ENCODE measurements around the gene FKBP9.

FKBP9 gene

DNA sequence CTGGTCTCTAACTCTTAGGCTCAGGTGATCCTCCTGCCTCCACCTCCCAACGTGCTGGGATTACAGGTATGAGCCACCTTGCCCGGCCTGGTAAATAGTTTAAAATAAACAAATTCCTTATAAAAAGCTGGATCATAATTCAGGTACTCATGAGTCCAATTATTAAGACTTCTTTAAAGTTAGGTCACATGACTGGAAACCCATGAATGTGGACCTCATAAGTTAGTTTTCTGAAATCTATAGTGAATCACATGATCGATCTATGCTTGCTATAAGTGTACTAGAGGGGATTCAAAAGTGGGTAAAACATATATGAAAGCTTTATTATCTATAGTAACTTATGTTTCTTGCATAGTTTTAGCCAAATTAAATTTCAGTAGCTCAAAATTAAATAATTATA is 91.0 kb downstream of the FKBP9 start:
- H3K36me3 Mint-ChIP-seq (ENCODE audit: low read depth) = no peaks in the 10 kb centered on the region
- H3K4me1 Mint-ChIP-seq (ENCODE audit: low read depth) = peaks cover 33% of the 10 kb centered on the region
- H3K27ac Mint-ChIP-seq = no peak overlapping the region
- H3K4me3 Mint-ChIP-seq = no peak overlapping the region
- no peaks in the 10 kb centered on the region for H3K9me3 Mint-ChIP-seq
- H3K27me3 Mint-ChIP-seq = no peaks in the 10 kb centered on the region
- intact Hi-C loops (cut with micrococcal nuclease) = no loop called here

- H3K4me1 Mint-ChIP-seq (ENCODE audit: low read depth) = peaks cover 29% of the 10 kb centered on the region
- H3K27me3 Mint-ChIP-seq = no peaks in the 10 kb centered on the region
- no peaks in the 10 kb centered on the region for H3K9me3 Mint-ChIP-seq
- H3K27ac Mint-ChIP-seq = no peak overlapping the region
- intact Hi-C loops (cut with micrococcal nuclease) = no loop called here
- no peak overlapping the region for H3K4me3 Mint-ChIP-seq
- no peaks in the 10 kb centered on the region for H3K36me3 Mint-ChIP-seq (ENCODE audit: low read depth)
These were observed 91.5 kb downstream of the FKBP9 start for GRCh38 chr7:33048704-33049103.

- intact Hi-C loops (cut with micrococcal nuclease) = loop anchor here (2.0 kb wide), 1 partner anchor 204 kb away; no protein-coding TSS in a partner anchor
- H3K27me3 Mint-ChIP-seq = no peaks in the 10 kb centered on the region
- H3K9me3 Mint-ChIP-seq = no peaks in the 10 kb centered on the region
- H3K4me3 Mint-ChIP-seq = peak overlapping the region; percentile 57
- peak overlapping the region; percentile 73 for H3K27ac Mint-ChIP-seq
- no peaks in the 10 kb centered on the region for H3K36me3 Mint-ChIP-seq (ENCODE audit: low read depth)
- peaks cover 21% of the 10 kb centered on the region for H3K4me1 Mint-ChIP-seq (ENCODE audit: low read depth)
These were observed 93.5 kb downstream of the FKBP9 start for GRCh38 chr7:33050535-33051318.

GRCh38 chr7:33053721-33054120 is 96.5 kb downstream of the FKBP9 start:
- H3K4me1 Mint-ChIP-seq (ENCODE audit: low read depth) = peaks cover 32% of the 10 kb centered on the region
- no peak overlapping the region for H3K27ac Mint-ChIP-seq
- no peaks in the 10 kb centered on the region for H3K27me3 Mint-ChIP-seq
- H3K9me3 Mint-ChIP-seq = no peaks in the 10 kb centered on the region
- no peak overlapping the region for H3K4me3 Mint-ChIP-seq
- intact Hi-C loops (cut with micrococcal nuclease) = no loop called here
- H3K36me3 Mint-ChIP-seq (ENCODE audit: low read depth) = peaks cover 7% of the 10 kb centered on the region

- H3K27ac Mint-ChIP-seq = no peak overlapping the region
These were observed 97.2 kb downstream of the FKBP9 start for GRCh38 chr7:33054261-33054964.

GRCh38 chr7:33055158-33055557 is 97.9 kb downstream of the FKBP9 start:
- intact Hi-C loops (cut with micrococcal nuclease) = no loop called here
- Mint-ChIP-seq H3K36me3 (ENCODE audit: low read depth) (peaks cover 14% of the 10 kb centered on the region), H3K4me3 (no peak overlapping the region), H3K4me1 (ENCODE audit: low read depth) (peaks cover 42% of the 10 kb centered on the region), H3K27me3 (no peaks in the 10 kb centered on the region), H3K9me3 (no peaks in the 10 kb centered on the region), H3K27ac (no peak overlapping the region)

More at GRCh38 chr7:33054261-33054964, 97.2 kb downstream of the FKBP9 start:
- peaks cover 8% of the 10 kb centered on the region for H3K36me3 Mint-ChIP-seq (ENCODE audit: low read depth)
- peaks cover 37% of the 10 kb centered on the region for H3K4me1 Mint-ChIP-seq (ENCODE audit: low read depth)
- no peaks in the 10 kb centered on the region for H3K9me3 Mint-ChIP-seq
- intact Hi-C loops (cut with micrococcal nuclease) = no loop called here
- no peak overlapping the region for H3K4me3 Mint-ChIP-seq
- no peaks in the 10 kb centered on the region for H3K27me3 Mint-ChIP-seq
